H1 (cell line): ENCODE measurements around the gene DDAH2. TPM values are rescaled to one million over a fixed set of nuclear protein-coding genes. Genes with fewer than 3 reads are reported as not detected.

ENCODE experiments used
- ZNF274 ChIP-seq: IDR thresholded peaks from 2 replicates; pipeline ENCODE4 v1.7.0; 2012; ENCODE audit warnings: low read length, borderline replicate concordance; ENCODE audit errors: extremely low read depth
- polyA plus RNA-seq, 7 experiments: library from polyadenylated mRNA; depleted of rRNA in 3 of 7; stranded (reverse) in 5 of 7; unstranded in 2 of 7; fragments of >200 nt in 5 of 7; fragments of 200-250 nt in 2 of 7; gene quantifications; 1 replicate in 5 of 7; 2 replicates in 1 of 7; 4 replicates in 1 of 7; pipeline versions ENCODE4 v1.2.1 to v1.2.3, GENCODE V29; 2011 to 2013; ENCODE audit warnings: missing spikeins in 2 of 7, mixed read lengths in 2 of 7
- total RNA-seq: library from RNA; stranded (reverse); fragmentation: NEBNext Ultra II Directional; extraction: Animal tissue kit (Norgen Biotek cat#: 25700); gene quantifications from 2 replicates; pipeline ENCODE4 v1.2.1, GENCODE V29; 2021

Gene DDAH2
- total and polyA plus RNA-seq, 2 of the 8 experiments (the other 6 are each of a cell fraction or from before 2014, with no cell fraction given), result 53.3 to 73.5 TPM

- TF ChIP-seq ZNF274, result no peak
These were observed 31.5 kb downstream of the DDAH2 start (continued) for GRCh38 chr6:31697555-31697954.
